8988T (cell line): ENCODE data around the gene LYRM4.
A peak's percentile ranks its signal among the peaks of the same experiment; 100 is the strongest.

Source experiments
- DNase-seq: peaks from one replicate; pipeline ENCODE4 v3.0.0; 2011

The LYRM4 gene

GRCh38 chr6:5091210-5092069, 169.3 kb downstream of the LYRM4 start:
- no peak for DNase-seq

GRCh38 chr6:5090603-5091002, 170.1 kb downstream of the LYRM4 start:
- no peak for DNase-seq

GRCh38 chr6:5089481-5090438, 171.0 kb downstream of the LYRM4 start:
- DNase-seq: no peak

GRCh38 chr6:5088780-5089179, 172.0 kb downstream of the LYRM4 start:
- no peak for DNase-seq

DNA sequence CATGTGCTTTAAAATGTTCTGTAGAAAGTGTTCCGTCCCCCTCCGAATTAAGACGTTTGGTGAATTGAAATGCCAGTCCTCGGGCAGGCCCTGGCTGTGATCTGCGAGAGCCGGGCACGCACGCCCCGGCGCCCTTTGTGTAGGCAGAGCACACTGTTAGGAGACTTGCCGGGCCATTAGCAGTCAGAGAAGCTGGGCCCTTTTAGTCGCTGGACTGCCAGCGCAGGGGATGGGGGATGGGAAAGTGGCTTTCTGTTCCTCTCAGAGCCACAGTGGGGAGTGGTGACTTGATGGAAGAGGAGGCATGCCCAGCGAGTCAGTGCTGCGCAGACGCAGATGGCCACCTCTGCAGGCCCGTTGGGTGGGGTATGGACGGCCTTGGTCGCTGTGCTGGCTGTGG, 173.4 kb downstream of the LYRM4 start:
- DNase-seq: no peak

- DNase-seq: no peak
Measured at GRCh38 chr6:5086294-5086890, 174.4 kb downstream of the LYRM4 start.

DNA sequence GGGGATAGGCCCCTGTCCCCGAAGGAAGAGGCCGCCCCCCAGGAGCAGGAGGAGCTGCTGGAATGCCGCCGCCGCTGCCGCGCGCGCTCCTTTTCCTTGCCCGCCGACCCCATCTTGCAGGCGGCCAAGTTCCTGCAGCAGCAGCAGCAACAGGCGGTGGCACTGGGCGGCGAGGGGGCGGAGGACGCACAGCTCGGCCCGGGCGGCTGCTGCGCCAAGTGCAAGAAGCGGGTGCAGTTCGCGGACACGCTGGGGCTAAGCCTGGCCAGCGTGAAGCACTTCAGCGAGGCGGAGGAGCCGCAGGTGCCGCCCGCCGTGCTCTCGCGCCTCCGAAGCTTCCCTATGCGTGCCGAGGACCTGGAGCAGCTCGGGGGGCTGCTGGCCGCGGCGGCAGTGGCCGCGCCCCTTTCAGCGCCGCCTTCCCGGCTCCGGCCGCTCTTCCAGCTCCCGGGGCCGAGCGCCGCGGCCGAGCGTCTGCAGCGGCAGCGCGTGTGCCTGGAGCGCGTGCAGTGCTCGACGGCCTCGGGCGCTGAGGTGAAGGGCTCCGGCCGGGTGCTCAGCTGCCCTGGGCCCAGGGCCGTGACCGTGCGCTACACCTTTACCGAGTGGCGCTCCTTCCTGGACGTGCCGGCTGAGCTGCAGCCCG, 175.0 kb downstream of the LYRM4 start:
- DNase-seq: peak; percentile 54

DNA sequence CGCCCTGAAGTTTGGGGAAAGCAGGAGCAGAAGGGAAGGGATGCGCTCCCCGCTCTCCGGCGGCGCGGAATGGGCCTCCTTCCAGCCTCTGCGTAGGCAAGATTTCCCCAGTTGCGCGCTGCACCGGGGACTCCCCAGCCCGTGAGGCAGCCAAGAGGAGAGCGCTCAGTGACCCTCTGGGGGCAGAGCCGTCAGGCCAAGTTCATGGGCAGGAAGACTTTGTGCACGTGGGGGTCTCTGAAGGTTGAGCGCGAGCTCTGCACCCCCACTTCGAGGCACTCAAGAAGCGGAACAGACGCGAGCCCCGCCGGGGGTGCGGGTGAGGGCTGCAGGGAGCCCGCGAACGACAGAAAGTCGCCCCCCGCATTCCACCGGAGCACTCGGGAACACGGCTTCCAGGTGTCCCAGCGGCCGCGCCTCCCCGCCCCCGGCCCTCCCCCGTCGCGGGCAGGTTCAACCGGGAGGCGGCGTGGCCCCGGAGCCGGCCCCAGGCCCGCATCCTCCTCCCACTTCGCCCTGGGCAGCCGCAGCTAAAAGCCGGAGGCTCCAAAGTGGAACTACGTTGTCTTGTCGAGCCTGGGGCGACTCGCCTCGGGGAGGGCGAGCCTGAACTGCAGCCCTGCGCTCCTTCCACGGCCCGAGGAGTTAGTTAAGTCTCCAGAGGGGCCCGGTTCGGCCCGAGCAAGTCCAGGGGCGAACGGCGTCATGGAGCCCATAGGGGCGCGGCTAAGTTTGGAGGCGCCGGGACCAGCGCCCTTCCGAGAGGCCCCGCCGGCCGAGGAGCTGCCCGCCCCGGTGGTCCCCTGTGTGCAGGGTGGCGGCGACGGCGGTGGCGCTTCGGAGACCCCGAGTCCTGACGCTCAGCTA, 175.7 kb downstream of the LYRM4 start, which contains the start of gene PPP1R3G:
Gene PPP1R3G (plus strand): TSS at position 561 of the 867 bp plus-strand sequence. CDS start 145 bp downstream, at position 706.
- peak; percentile 70 for DNase-seq

GRCh38 chr6:5084360-5084780, 176.4 kb downstream of the LYRM4 start:
- no peak for DNase-seq

- no peak for DNase-seq
Measured at GRCh38 chr6:5083813-5084359, 176.9 kb downstream of the LYRM4 start.

- no peak for DNase-seq
Measured at GRCh38 chr6:5083307-5083583, 177.5 kb downstream of the LYRM4 start.

DNA sequence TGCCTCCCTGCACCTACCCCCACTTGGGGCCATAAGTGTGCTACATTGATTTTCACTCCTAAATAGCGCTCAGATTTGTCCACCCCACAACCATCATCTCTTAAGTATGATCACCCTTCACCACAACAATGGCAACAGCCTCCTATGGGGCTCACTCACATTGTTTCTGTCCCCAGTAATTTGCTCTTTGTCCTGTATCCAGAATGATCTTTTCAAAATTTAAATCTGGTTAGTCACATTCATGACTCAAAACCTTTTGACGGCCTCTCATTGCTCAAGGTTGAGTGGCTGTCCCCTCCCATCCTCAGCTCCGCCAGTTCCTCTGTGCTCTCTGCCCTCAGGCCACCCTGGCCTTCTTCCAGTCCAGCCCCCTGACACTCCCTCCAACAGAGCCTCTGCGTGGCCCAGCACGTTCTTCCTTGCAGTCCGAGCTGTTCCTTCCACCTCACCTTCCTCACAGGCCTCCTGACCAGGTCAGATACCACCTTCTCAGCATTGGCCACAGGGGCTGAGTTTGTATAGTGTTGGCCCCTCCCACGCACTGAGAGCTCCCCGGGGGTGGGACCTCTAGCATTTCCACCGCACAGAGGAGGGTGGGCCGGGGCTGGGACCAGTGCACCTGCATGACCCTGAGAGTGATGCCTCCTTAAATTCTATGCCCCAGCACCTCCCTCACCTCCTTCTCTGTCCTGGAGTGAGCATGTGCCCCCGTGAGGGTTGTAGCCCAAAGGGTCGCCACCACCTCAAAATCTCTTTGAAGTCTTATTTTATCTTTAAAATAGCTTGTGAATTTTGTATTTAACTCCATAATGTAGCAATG, 178.1 kb downstream of the LYRM4 start:
- DNase-seq: no peak

DNA sequence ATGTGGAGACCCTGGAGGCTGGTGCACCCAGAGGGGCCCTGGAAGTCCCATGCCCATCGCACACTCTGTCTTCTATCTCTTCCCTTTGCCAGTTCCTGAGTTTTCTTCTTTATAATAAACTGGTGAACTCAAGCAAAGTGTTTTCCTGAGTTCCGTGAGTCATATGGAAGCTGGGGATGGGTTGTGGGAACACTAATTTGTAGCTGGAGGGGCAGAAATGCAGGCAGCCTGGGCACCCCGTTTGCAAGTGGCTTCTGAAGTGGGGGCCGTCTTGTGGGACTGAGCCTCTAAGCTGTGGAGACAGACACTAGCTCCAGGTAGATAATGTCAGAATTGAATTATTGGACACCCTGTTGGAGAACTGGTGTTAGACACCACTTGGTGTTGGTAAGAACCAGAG, 178.8 kb downstream of the LYRM4 start:
- DNase-seq: no peak

DNA sequence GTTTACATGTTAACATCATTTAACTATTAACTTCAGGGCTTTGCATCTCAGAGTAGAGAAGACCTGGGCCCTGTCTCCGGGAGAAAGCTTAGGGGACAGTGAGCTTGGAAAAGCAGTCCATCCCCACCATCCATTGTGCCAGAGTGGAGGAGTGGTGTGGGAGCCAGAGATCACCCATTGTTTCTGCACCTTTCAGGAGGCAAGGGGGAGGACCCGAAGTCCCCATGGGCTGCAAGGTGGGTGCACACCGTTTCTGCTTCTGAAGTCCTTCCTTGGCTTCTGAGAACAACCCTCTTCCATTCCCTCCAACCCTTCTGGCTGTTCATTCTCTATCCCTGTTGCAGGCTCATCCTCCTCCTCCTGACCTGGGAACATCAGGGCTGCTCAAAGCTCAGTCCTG, 179.6 kb downstream of the LYRM4 start:
- DNase-seq: no peak

DNA sequence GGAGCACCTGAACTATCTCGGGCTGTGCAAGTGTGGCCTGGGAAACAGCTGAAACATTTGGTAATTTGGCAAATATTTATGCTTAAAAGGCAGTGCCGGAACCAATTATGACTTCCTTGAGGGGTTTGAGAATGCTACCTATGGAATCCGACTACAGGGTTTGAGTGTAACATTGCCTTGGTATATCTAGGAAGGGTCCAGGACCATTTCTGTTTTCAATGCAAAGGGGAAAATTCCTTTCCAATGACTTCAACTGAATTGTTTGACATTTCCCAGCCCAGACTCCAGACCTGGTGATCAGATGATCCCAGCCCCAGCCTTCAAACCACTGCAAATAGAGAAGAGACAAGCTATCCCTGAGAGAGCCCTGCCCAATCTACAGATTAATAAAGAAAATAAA, 180.2 kb downstream of the LYRM4 start:
- DNase-seq: no peak

- DNase-seq: no peak
Measured at GRCh38 chr6:5079692-5080091, 181.1 kb downstream of the LYRM4 start.

- DNase-seq: no peak
Measured at GRCh38 chr6:5078121-5078669, 182.6 kb downstream of the LYRM4 start.

- no peak for DNase-seq
Measured at GRCh38 chr6:5076931-5077330, 183.8 kb downstream of the LYRM4 start.

GRCh38 chr6:5073992-5074391, 186.8 kb downstream of the LYRM4 start:
- no peak for DNase-seq

GRCh38 chr6:5072440-5072839, 188.3 kb downstream of the LYRM4 start:
- no peak for DNase-seq
